IMR-90 (cell line): ENCODE results near the gene BTF3. TPM values are rescaled to one million over a fixed set of nuclear protein-coding genes. Genes with fewer than 3 reads are reported as not detected.

Source experiments
- ATAC-seq: fragments of 200-7000 bp; cut with Tn5 transposase; 2 replicates; pipeline ENCODE4 v1.9.1; 2020; ENCODE audit warnings: low read depth, mild to moderate bottlenecking, moderate library complexity
- BruUV-seq: library from RNA; stranded (reverse); fragments of 400-500 nt; replicated peaks from 2 replicates; lab custom pipeline; 2021; lab: Mats Ljungman, UMichigan
- CTCF ChIA-PET: fragments of 300-600 bp; formaldehyde crosslinking; extraction: SDS; loops from one replicate; lab custom pipeline; 2021; ENCODE audit warnings: antibody characterized with exemption; lab: Yijun Ruan, JAX
- POLR2A ChIA-PET: fragments of 300-600 bp; sonication (Branson Sonifier 250); formaldehyde crosslinking; loops from one replicate; lab custom pipeline; 2022; ENCODE audit warnings: antibody characterized with exemption; ENCODE audit not compliant: unreplicated experiment; lab: Charles Lee
- DNase-seq: peaks from one replicate; pipeline ENCODE4 v3.0.0; 2013
- H2AFZ ChIP-seq: replicated peaks from 2 replicates; pipeline ENCODE3; 2013; ENCODE audit warnings: low read length, mild to moderate bottlenecking; ENCODE audit not compliant: poor library complexity
- H2AK5ac ChIP-seq: 2 replicates; pipeline ENCODE4 v1.6.1; 2013; ENCODE audit warnings: low read depth, low read length, inconsistent platforms
- H2AK9ac ChIP-seq: replicated peaks from 2 replicates; pipeline ENCODE3; 2013; ENCODE audit warnings: mild to moderate bottlenecking, low read depth, low read length, moderate library complexity; ENCODE audit not compliant: poor library complexity
- H2BK120ac ChIP-seq: 2 replicates; pipeline ENCODE4 v1.6.1; 2013; ENCODE audit warnings: low read depth, low read length, inconsistent platforms
- H2BK15ac ChIP-seq: 3 replicates; pipeline ENCODE4 v1.6.1; 2013; ENCODE audit warnings: low read depth, low read length, inconsistent platforms
- H2BK20ac ChIP-seq: 2 replicates; pipeline ENCODE4 v1.6.1; 2013; ENCODE audit warnings: low read depth, mild to moderate bottlenecking, inconsistent platforms, low read length, moderate library complexity
- H2BK5ac ChIP-seq: 2 replicates; pipeline ENCODE4 v1.6.1; 2013; ENCODE audit warnings: mild to moderate bottlenecking, low read depth, low read length, inconsistent platforms; ENCODE audit not compliant: poor library complexity, severe bottlenecking
- H3K14ac ChIP-seq: replicated peaks from 2 replicates; pipeline ENCODE4 v1.6.1; 2013; ENCODE audit warnings: low read depth, low read length, inconsistent platforms
- H3K18ac ChIP-seq: 2 replicates; pipeline ENCODE4 v1.6.1; 2013; ENCODE audit warnings: low read depth, low read length, control low read depth
- H3K23ac ChIP-seq: 2 replicates; pipeline ENCODE4 v1.6.1; 2013; ENCODE audit warnings: low read depth, low read length, inconsistent platforms
- H3K27ac ChIP-seq: 2 replicates; pipeline ENCODE4 v1.5.1; 2013; ENCODE audit warnings: mild to moderate bottlenecking, control low read depth, low read length; ENCODE audit not compliant: insufficient read depth
- H3K27me3 ChIP-seq: 2 replicates; pipeline ENCODE4 v1.6.1; 2013; ENCODE audit warnings: low read length; ENCODE audit not compliant: control insufficient read depth, insufficient read depth
- H3K36me3 ChIP-seq: 2 replicates; pipeline ENCODE4 v1.6.1; 2013; ENCODE audit warnings: low read length, mixed read lengths; ENCODE audit not compliant: control insufficient read depth, insufficient read depth
- H3K4ac ChIP-seq: 2 replicates; pipeline ENCODE4 v1.6.1; 2013; ENCODE audit warnings: low read depth, low read length, inconsistent platforms
- H3K4me1 ChIP-seq: 2 replicates; pipeline ENCODE4 v1.6.1; 2013; ENCODE audit warnings: low read length, mixed read lengths; ENCODE audit not compliant: control insufficient read depth, insufficient read depth
- H3K4me2 ChIP-seq: 2 replicates; pipeline ENCODE4 v1.6.1; 2013; ENCODE audit warnings: low read depth, mild to moderate bottlenecking, control low read depth, low read length, moderate library complexity
- H3K4me3 ChIP-seq: 2 replicates; pipeline ENCODE4 v1.5.1; 2013; ENCODE audit warnings: low read depth, mild to moderate bottlenecking, control low read depth, low read length, moderate library complexity; ENCODE audit not compliant: insufficient read depth
- H3K56ac ChIP-seq: 2 replicates; pipeline ENCODE4 v1.6.1; 2013; ENCODE audit warnings: low read length, inconsistent platforms; ENCODE audit not compliant: insufficient read depth; ENCODE audit errors: extremely low read depth
- H3K79me1 ChIP-seq, 2 experiments: 2 replicates each; pipeline ENCODE4 v1.6.1; 2013; ENCODE audit warnings: low read length in 2 of 2, inconsistent platforms in 1 of 2, low read depth in 1 of 2
- H3K9ac ChIP-seq: 2 replicates; pipeline ENCODE4 v1.6.1; 2013; ENCODE audit warnings: low read depth, low read length, control low read depth
- H3K9me1 ChIP-seq: 2 replicates; pipeline ENCODE4 v1.6.1; 2013; ENCODE audit warnings: low read length, inconsistent platforms; ENCODE audit not compliant: insufficient read depth
- H3K9me3 ChIP-seq: 2 replicates; pipeline ENCODE4 v1.6.1; 2013; ENCODE audit warnings: low read length; ENCODE audit not compliant: control insufficient read depth, insufficient read depth
- H4K20me1 ChIP-seq: 2 replicates; pipeline ENCODE4 v1.6.1; 2013; ENCODE audit warnings: low read length, inconsistent platforms; ENCODE audit not compliant: insufficient read depth
- H4K5ac ChIP-seq: 2 replicates; pipeline ENCODE4 v1.6.1; 2013; ENCODE audit warnings: mild to moderate bottlenecking, low read depth, low read length, control low read depth
- H4K8ac ChIP-seq, 2 experiments: 2 replicates each; pipeline ENCODE4 v1.6.1; 2013; ENCODE audit warnings: low read depth in 2 of 2, low read length in 2 of 2, control low read depth in 1 of 2, inconsistent platforms in 1 of 2
- H4K91ac ChIP-seq: 2 replicates; pipeline ENCODE4 v1.6.1; 2013; ENCODE audit warnings: low read depth, low read length, inconsistent platforms; ENCODE audit not compliant: insufficient read depth
- BHLHE40 ChIP-seq: fragments of 150-350 bp; IDR thresholded peaks from 2 replicates; pipeline ENCODE4 v1.6.1; 2016; ENCODE audit warnings: mild to moderate bottlenecking, low read depth, low read length
- CEBPB ChIP-seq: IDR thresholded peaks from 2 replicates; pipeline ENCODE4 v1.6.1; 2012; ENCODE audit warnings: low read depth, low read length, improper control_type of control experiment
- CHD1 ChIP-seq: IDR thresholded peaks from 2 replicates; pipeline ENCODE4 v1.6.1; 2012; ENCODE audit warnings: low read depth, low read length, improper control_type of control experiment
- FOS ChIP-seq: fragments of 150-350 bp; IDR thresholded peaks from 2 replicates; pipeline ENCODE4 v1.6.1; 2016; ENCODE audit warnings: low read depth, low read length
- MAFK ChIP-seq: IDR thresholded peaks from 2 replicates; pipeline ENCODE4 v1.6.1; 2012; ENCODE audit warnings: low read depth, low read length, improper control_type of control experiment
- MAZ ChIP-seq: IDR thresholded peaks from 2 replicates; pipeline ENCODE4 v1.6.1; 2012; ENCODE audit warnings: low read depth, mild to moderate bottlenecking, low read length, improper control_type of control experiment, moderate library complexity, borderline replicate concordance
- MXI1 ChIP-seq: IDR thresholded peaks from 2 replicates; pipeline ENCODE4 v1.6.1; 2012; ENCODE audit warnings: low read depth, mild to moderate bottlenecking, low read length, moderate library complexity, borderline replicate concordance
- NFE2L2 ChIP-seq: fragments of 150-350 bp; IDR thresholded peaks from 2 replicates; pipeline ENCODE4 v1.6.1; 2016; ENCODE audit warnings: low read depth, mild to moderate bottlenecking, low read length
- POLR2A ChIP-seq: IDR thresholded peaks from 2 replicates; pipeline ENCODE4 v1.6.1; 2012; ENCODE audit warnings: mild to moderate bottlenecking, low read depth, low read length
- RAD21 ChIP-seq: IDR thresholded peaks from 2 replicates; pipeline ENCODE4 v1.6.1; 2012; ENCODE audit warnings: low read length, improper control_type of control experiment
- RCOR1 ChIP-seq: IDR thresholded peaks from 2 replicates; pipeline ENCODE4 v1.6.1; 2012; ENCODE audit warnings: mild to moderate bottlenecking, low read length, improper control_type of control experiment; ENCODE audit not compliant: insufficient replicate concordance
- RFX5 ChIP-seq: IDR thresholded peaks from 2 replicates; pipeline ENCODE4 v1.8.0; 2012; ENCODE audit warnings: low read depth, mild to moderate bottlenecking, low read length, moderate library complexity
- SMC3 ChIP-seq: fragments of 150-350 bp; IDR thresholded peaks from 2 replicates; pipeline ENCODE4 v1.6.1; 2016; ENCODE audit warnings: low read depth, mild to moderate bottlenecking, antibody characterized with exemption, low read length, moderate library complexity
- WGBS, 2 experiments: methylation state at CpG; one replicate each; pipeline versions ENCODE4 v1.1.5 to v1.1.7; 2013; ENCODE audit warnings: missing lambda C conversion rate in 2 of 2; ENCODE audit not compliant: insufficient read length in 1 of 2; ENCODE audit errors: extremely low coverage in 2 of 2; 5-methylcytosine and 5-hydroxymethylcytosine counted together
- dilution Hi-C: fragments of 300-500 bp; cut with HindIII; formaldehyde crosslinking; loops from one replicate; pipeline ENCODE4 v1.14.3; 2018; ENCODE audit warnings: low sequenced_read_pairs; ENCODE audit not compliant: unreplicated experiment
- in situ Hi-C: fragments of 300-500 bp; cut with MboI; formaldehyde crosslinking; loops from 3 replicates; pipeline ENCODE4 v1.14.3; 2019; ENCODE audit warnings: low sequenced_read_pairs, inconsistent platforms, mixed read lengths
- intact Hi-C: fragments of 100-400 bp; cut with micrococcal nuclease; formaldehyde crosslinking; loops from 2 replicates; pipeline ENCODE4 v1.10.0; 2022
- polyA plus RNA-seq, 3 experiments: library from polyadenylated mRNA; depleted of rRNA; stranded (reverse); fragments of >200 nt; gene quantifications; 2 replicates each; pipeline ENCODE4 v1.2.3, GENCODE V29; 2012; ENCODE audit warnings: low replicate concordance in 1 of 3
- total RNA-seq: library from RNA; depleted of rRNA; stranded (reverse); fragments of >200 nt; gene quantifications from 2 replicates; pipeline ENCODE4 v1.2.3, GENCODE V29; 2012
- TF ChIP-seq, protein P1 (sequence below): conservative IDR thresholded peaks from 2 replicates; pipeline ENCODE4 v1.5.1; 2012; ENCODE audit warnings: mild to moderate bottlenecking, low read depth, low read length, improper control_type of control experiment
- TF ChIP-seq, protein P2 (sequence below): fragments of 150-350 bp; IDR thresholded peaks from 2 replicates; pipeline ENCODE4 v1.6.1; 2017; ENCODE audit warnings: mild to moderate bottlenecking, antibody characterized with exemption, low read length, low read depth
- TF ChIP-seq, protein P3 (sequence below): fragments of 150-350 bp; IDR thresholded peaks from 2 replicates; pipeline ENCODE4 v1.6.1; 2016; ENCODE audit warnings: low read depth, mild to moderate bottlenecking, low read length, moderate library complexity, borderline replicate concordance

BTF3 gene
- total and polyA plus RNA-seq, 2 of the 4 experiments (the other 2 are of a cell fraction), result 225 to 443 TPM

DNA sequence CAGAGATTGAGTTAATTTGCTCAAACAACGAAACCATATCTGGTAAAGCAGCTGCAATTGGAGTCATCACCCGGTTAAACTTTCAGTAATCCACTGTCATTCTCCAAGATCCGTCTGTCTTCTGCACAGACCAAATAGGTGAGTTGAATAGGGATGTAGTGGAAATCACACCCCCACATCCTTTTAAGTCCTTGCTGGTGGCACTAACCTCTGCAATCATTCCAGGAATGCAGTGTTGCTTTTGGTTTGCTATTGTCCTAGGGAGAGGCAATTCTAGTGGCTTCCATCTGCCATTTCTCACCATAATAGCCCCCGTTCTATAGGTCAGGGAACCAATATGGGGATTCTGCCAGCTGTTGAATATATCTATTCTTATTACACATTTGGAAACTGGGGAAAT, 14.6 kb upstream of the BTF3 start:
- Histone ChIP-seq H3K9ac (no peak overlapping the region), H3K27me3 (peaks cover 7% of the 10 kb centered on the region), H3K79me1 (no peaks in the 10 kb centered on the region), H4K20me1 (no peaks in the 10 kb centered on the region), H3K36me3 (no peaks in the 10 kb centered on the region), H3K18ac (no peak overlapping the region), H3K9me3 (no peaks in the 10 kb centered on the region), H2BK20ac (no peak overlapping the region), H3K14ac (no peak overlapping the region), H2AK9ac (no peak overlapping the region), H3K4me2 (no peak overlapping the region), H3K4me1 (peaks cover 2% of the 10 kb centered on the region; the same call in 1 of the 2 replicates), H3K4me3 (no peak overlapping the region), H3K23ac (no peak overlapping the region), H4K5ac (no peak overlapping the region), H2AFZ (no peak overlapping the region), H2AK5ac (no peak overlapping the region), H4K8ac (no peak overlapping the region), H2BK5ac (no peak overlapping the region), H3K9me1 (0 out of 2 replicates have a peak, but pooled peaks cover 3% of the 10 kb centered on the region), H3K56ac (no peak overlapping the region), H4K91ac (no peak overlapping the region), H2BK120ac (no peak overlapping the region), H3K4ac (no peak overlapping the region), H2BK15ac (no peak overlapping the region), H3K27ac (no peak overlapping the region)
- TF ChIP-seq RCOR1 (no peak), MXI1 (no peak), FOS (no peak), RFX5 (no peak), CHD1 (no peak), MAFK (no peak), POLR2A (no peak), NFE2L2 (no peak), SMC3 (no peak), CEBPB (no peak), BHLHE40 (no peak), RAD21 (no peak), MAZ (no peak)
- TF ChIP-seq, protein P1, sequence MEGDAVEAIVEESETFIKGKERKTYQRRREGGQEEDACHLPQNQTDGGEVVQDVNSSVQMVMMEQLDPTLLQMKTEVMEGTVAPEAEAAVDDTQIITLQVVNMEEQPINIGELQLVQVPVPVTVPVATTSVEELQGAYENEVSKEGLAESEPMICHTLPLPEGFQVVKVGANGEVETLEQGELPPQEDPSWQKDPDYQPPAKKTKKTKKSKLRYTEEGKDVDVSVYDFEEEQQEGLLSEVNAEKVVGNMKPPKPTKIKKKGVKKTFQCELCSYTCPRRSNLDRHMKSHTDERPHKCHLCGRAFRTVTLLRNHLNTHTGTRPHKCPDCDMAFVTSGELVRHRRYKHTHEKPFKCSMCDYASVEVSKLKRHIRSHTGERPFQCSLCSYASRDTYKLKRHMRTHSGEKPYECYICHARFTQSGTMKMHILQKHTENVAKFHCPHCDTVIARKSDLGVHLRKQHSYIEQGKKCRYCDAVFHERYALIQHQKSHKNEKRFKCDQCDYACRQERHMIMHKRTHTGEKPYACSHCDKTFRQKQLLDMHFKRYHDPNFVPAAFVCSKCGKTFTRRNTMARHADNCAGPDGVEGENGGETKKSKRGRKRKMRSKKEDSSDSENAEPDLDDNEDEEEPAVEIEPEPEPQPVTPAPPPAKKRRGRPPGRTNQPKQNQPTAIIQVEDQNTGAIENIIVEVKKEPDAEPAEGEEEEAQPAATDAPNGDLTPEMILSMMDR, result no peak
- TF ChIP-seq, protein P2, sequence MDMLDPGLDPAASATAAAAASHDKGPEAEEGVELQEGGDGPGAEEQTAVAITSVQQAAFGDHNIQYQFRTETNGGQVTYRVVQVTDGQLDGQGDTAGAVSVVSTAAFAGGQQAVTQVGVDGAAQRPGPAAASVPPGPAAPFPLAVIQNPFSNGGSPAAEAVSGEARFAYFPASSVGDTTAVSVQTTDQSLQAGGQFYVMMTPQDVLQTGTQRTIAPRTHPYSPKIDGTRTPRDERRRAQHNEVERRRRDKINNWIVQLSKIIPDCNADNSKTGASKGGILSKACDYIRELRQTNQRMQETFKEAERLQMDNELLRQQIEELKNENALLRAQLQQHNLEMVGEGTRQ, result no peak
- TF ChIP-seq, protein P3, sequence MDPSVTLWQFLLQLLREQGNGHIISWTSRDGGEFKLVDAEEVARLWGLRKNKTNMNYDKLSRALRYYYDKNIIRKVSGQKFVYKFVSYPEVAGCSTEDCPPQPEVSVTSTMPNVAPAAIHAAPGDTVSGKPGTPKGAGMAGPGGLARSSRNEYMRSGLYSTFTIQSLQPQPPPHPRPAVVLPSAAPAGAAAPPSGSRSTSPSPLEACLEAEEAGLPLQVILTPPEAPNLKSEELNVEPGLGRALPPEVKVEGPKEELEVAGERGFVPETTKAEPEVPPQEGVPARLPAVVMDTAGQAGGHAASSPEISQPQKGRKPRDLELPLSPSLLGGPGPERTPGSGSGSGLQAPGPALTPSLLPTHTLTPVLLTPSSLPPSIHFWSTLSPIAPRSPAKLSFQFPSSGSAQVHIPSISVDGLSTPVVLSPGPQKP, result no peak
- dilution Hi-C loops, result no loop called here
- DNase-seq (no peak), ATAC-seq (no peak)
- intact Hi-C loops, result no loop called here
- CTCF ChIA-PET, result interaction anchor here (0.7 to 1.3 kb wide), 2 partner anchors 13 to 385 kb away, joined by 3 to 4 read pairs; no protein-coding TSS in a partner anchor
- POLR2A ChIA-PET, result no interaction called here
- no TSS peak for BruUV-seq
- WGBS, 2 experiments, result no CpG with 5 or more reads among the region's 4 CpGs
- in situ Hi-C loops, result no loop called here
